GM18909 (cell line): ENCODE data around the gene NPDC1.
"Not testable (repeated sequence)": the region's sequence is repeated elsewhere in the genome, so short reads cannot be mapped to it uniquely, and the experiment has no call there.

Experiments
- ATAC-seq: cut with Tn5 transposase; IDR thresholded peaks from one replicate; pipeline ENCODE4 v1.9.1; 2021; ENCODE audit warnings: mild to moderate bottlenecking; ENCODE audit not compliant: unreplicated experiment, poor library complexity

NPDC1 gene

GRCh38 chr9:137042751-137043727, 2.9 kb downstream of the NPDC1 start:
- no peak for ATAC-seq

GRCh38 chr9:137041124-137041523, 4.9 kb downstream of the NPDC1 start:
- no peak for ATAC-seq

- ATAC-seq: no peak
Measured at GRCh38 chr9:137040568-137040967, 5.4 kb downstream of the NPDC1 start.

GRCh38 chr9:137039611-137040366, 6.2 kb downstream of the NPDC1 start:
- ATAC-seq: no peak

- no peak for ATAC-seq
Measured at GRCh38 chr9:137038916-137039315, 7.1 kb downstream of the NPDC1 start.

- ATAC-seq: no peak
Measured at GRCh38 chr9:137037483-137037882, 8.5 kb downstream of the NPDC1 start.

- ATAC-seq: no peak
Measured at GRCh38 chr9:137037035-137037434, 8.9 kb downstream of the NPDC1 start.

- ATAC-seq: no peak
Measured at GRCh38 chr9:137035937-137036336, 10.0 kb downstream of the NPDC1 start.

GRCh38 chr9:137035507-137035834, 10.5 kb downstream of the NPDC1 start:
- no peak for ATAC-seq

- ATAC-seq: peak; percentile 53
Measured at GRCh38 chr9:137034709-137035506, 11.1 kb downstream of the NPDC1 start.

- no peak for ATAC-seq
Measured at GRCh38 chr9:137034039-137034708, 11.8 kb downstream of the NPDC1 start.

- ATAC-seq: not testable (repeated sequence)
Measured at GRCh38 chr9:137033481-137033880, 12.5 kb downstream of the NPDC1 start.

GRCh38 chr9:137032858-137033257, 13.1 kb downstream of the NPDC1 start:
- no peak for ATAC-seq

GRCh38 chr9:137031904-137032640, 13.9 kb downstream of the NPDC1 start, which contains the start of gene FUT7:
FUT7 (minus strand) TSS chr9:137032088; CDS start chr9:137031991, 97 bp downstream.
- ATAC-seq: no peak

- no peak for ATAC-seq
Measured at GRCh38 chr9:137030538-137031527, 15.1 kb downstream of the NPDC1 start.

- ATAC-seq: no peak
Measured at GRCh38 chr9:137030006-137030405, 16.0 kb downstream of the NPDC1 start.

GRCh38 chr9:137029058-137029936, 16.7 kb downstream of the NPDC1 start:
- peak; percentile 33 for ATAC-seq
